Glutamatergic neuron (in vitro differentiated cells): ENCODE results near the gene CAMK2D. TPM values are rescaled to one million over a fixed set of nuclear protein-coding genes. Genes with fewer than 3 reads are reported as not detected.

ENCODE experiments used
- DNase-seq: peaks from one replicate; pipeline ENCODE4 v3.0.0; 2022
- H3K27ac Mint-ChIP-seq: one replicate; pipeline ENCODE4 v1.8.0; 2020; ENCODE audit warnings: mild to moderate bottlenecking, mixed read lengths, inconsistent platforms; ENCODE audit not compliant: unreplicated experiment
- H3K27me3 Mint-ChIP-seq: one replicate; pipeline ENCODE4 v1.8.0; 2020; ENCODE audit warnings: mild to moderate bottlenecking, moderate library complexity, mixed read lengths, inconsistent platforms; ENCODE audit not compliant: unreplicated experiment
- H3K36me3 Mint-ChIP-seq: one replicate; pipeline ENCODE4 v1.8.0; 2020; ENCODE audit warnings: mild to moderate bottlenecking, mixed read lengths, inconsistent platforms; ENCODE audit not compliant: unreplicated experiment
- H3K4me1 Mint-ChIP-seq: one replicate; pipeline ENCODE4 v1.8.0; 2020; ENCODE audit warnings: mild to moderate bottlenecking, low read depth, mixed read lengths, inconsistent platforms; ENCODE audit not compliant: unreplicated experiment
- H3K4me3 Mint-ChIP-seq: one replicate; pipeline ENCODE4 v1.8.0; 2020; ENCODE audit warnings: mild to moderate bottlenecking, mixed read lengths, inconsistent platforms; ENCODE audit not compliant: unreplicated experiment
- H3K9me3 Mint-ChIP-seq: one replicate; pipeline ENCODE4 v1.8.0; 2020; ENCODE audit warnings: mild to moderate bottlenecking, moderate library complexity, mixed read lengths, inconsistent platforms; ENCODE audit not compliant: unreplicated experiment
- total RNA-seq: library from RNA; stranded (reverse); fragmentation: NEBNext Ultra II Directional; extraction: Animal tissue kit (Norgen Biotek cat#: 25700); gene quantifications from one replicate; pipeline ENCODE4 v1.2.1, GENCODE V29; 2021; ENCODE audit not compliant: unreplicated experiment
- TF ChIP-seq, protein P1 (sequence below): fragments of 200-600 bp; sonication (generic); IDR thresholded peaks from one replicate; pipeline ENCODE4 v1.5.0; 2021; ENCODE audit not compliant: partially characterized antibody, unreplicated experiment

CAMK2D gene
- total RNA-seq, 1 donor from 2014 or later, result 24.8 TPM

GRCh38 chr4:113436360-113436759 lies 325.2 kb downstream of the CAMK2D start:
- no peak for DNase-seq
- peak overlapping the region; percentile 73 for H3K4me3 Mint-ChIP-seq
- TF ChIP-seq, protein P1, sequence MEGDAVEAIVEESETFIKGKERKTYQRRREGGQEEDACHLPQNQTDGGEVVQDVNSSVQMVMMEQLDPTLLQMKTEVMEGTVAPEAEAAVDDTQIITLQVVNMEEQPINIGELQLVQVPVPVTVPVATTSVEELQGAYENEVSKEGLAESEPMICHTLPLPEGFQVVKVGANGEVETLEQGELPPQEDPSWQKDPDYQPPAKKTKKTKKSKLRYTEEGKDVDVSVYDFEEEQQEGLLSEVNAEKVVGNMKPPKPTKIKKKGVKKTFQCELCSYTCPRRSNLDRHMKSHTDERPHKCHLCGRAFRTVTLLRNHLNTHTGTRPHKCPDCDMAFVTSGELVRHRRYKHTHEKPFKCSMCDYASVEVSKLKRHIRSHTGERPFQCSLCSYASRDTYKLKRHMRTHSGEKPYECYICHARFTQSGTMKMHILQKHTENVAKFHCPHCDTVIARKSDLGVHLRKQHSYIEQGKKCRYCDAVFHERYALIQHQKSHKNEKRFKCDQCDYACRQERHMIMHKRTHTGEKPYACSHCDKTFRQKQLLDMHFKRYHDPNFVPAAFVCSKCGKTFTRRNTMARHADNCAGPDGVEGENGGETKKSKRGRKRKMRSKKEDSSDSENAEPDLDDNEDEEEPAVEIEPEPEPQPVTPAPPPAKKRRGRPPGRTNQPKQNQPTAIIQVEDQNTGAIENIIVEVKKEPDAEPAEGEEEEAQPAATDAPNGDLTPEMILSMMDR, result no peak
- no peaks in the 10 kb centered on the region for H3K27me3 Mint-ChIP-seq
- H3K36me3 Mint-ChIP-seq, result peaks cover 12% of the 10 kb centered on the region
- peak overlapping the region; percentile 78 for H3K27ac Mint-ChIP-seq
- peaks cover 24% of the 10 kb centered on the region for H3K4me1 Mint-ChIP-seq
- peaks cover 6% of the 10 kb centered on the region for H3K9me3 Mint-ChIP-seq

GRCh38 chr4:113435893-113436292 lies 325.6 kb downstream of the CAMK2D start:
- Mint-ChIP-seq H3K27ac (peak overlapping the region; percentile 82), H3K4me3 (peak overlapping the region; percentile 73), H3K36me3 (peaks cover 12% of the 10 kb centered on the region), H3K4me1 (peaks cover 24% of the 10 kb centered on the region), H3K27me3 (no peaks in the 10 kb centered on the region), H3K9me3 (peaks cover 6% of the 10 kb centered on the region)
- DNase-seq, result peak; percentile 23
- TF ChIP-seq, protein P1, result no peak

GRCh38 chr4:113434247-113434587 lies 327.3 kb downstream of the CAMK2D start:
- TF ChIP-seq, protein P1, result no peak
- H3K27me3 Mint-ChIP-seq, result peaks cover 2% of the 10 kb centered on the region
- H3K36me3 Mint-ChIP-seq, result peaks cover 12% of the 10 kb centered on the region
- no peak for DNase-seq
- peaks cover 24% of the 10 kb centered on the region for H3K4me1 Mint-ChIP-seq
- no peak overlapping the region for H3K27ac Mint-ChIP-seq
- no peak overlapping the region for H3K4me3 Mint-ChIP-seq
- peaks cover 6% of the 10 kb centered on the region for H3K9me3 Mint-ChIP-seq

GRCh38 chr4:113433536-113434246 lies 327.8 kb downstream of the CAMK2D start:
- Mint-ChIP-seq H3K4me1 (peaks cover 24% of the 10 kb centered on the region), H3K36me3 (peaks cover 12% of the 10 kb centered on the region), H3K27ac (no peak overlapping the region), H3K9me3 (peaks cover 6% of the 10 kb centered on the region), H3K4me3 (no peak overlapping the region), H3K27me3 (peaks cover 2% of the 10 kb centered on the region)
- DNase-seq, result no peak
- TF ChIP-seq, protein P1, result no peak

DNA sequence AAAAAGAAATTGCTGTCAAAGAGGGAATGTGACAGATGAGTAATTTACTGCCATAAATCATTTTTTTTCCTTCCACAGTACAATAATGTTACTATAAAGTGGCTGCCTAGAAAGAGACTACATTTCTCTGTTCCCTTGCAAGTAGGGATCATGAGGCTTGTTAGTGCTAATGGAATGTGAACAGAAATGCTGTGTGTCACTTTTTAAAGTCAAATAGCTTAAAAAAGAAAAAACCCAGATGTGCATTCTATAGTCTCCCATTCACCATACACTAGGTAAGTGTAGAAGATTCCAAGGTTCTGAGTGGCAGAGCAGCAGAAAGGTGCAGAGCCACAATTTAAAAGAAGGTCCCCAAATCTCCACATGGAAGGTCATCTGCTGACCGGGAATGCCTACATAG lies 328.4 kb downstream of the CAMK2D start:
- no peak overlapping the region for H3K4me3 Mint-ChIP-seq
- peaks cover 2% of the 10 kb centered on the region for H3K27me3 Mint-ChIP-seq
- H3K9me3 Mint-ChIP-seq, result peaks cover 6% of the 10 kb centered on the region
- H3K4me1 Mint-ChIP-seq, result peaks cover 24% of the 10 kb centered on the region
- peaks cover 12% of the 10 kb centered on the region for H3K36me3 Mint-ChIP-seq
- no peak overlapping the region for H3K27ac Mint-ChIP-seq
- TF ChIP-seq, protein P1, result no peak
- no peak for DNase-seq
